ENCODE data around the gene SLC26A4. TPM values are rescaled to one million over a fixed set of nuclear protein-coding genes. Genes with fewer than 3 reads are reported as not detected.

SLC26A4 gene
- total and polyA plus RNA-seq, 4 donors = 0.28 to 8.7 (median 3.7) TPM

- Histone ChIP-seq H3K36me3 (ENCODE audit: control insufficient read depth in 4 of 4, insufficient read depth in 4 of 4, low read length in 4 of 4) (no peaks in the 10 kb centered on the region), H3K9ac (ENCODE audit: insufficient read depth in 1 of 2, low read length in 2 of 2) (no peak overlapping the region), H3K27ac (ENCODE audit: low read depth in 1 of 2, low read length in 1 of 2) (no peak overlapping the region), H3K4me1 (ENCODE audit: control insufficient read depth in 5 of 5, insufficient read depth in 5 of 5, low read length in 5 of 5) (no peaks in the 10 kb centered on the region), H3K9me3 (ENCODE audit: control insufficient read depth in 4 of 4, insufficient read depth in 3 of 4, low read length in 3 of 4) (no peaks in the 10 kb centered on the region), H3K27me3 (ENCODE audit: control insufficient read depth in 3 of 3, insufficient read depth in 3 of 3, low read length in 2 of 3) (peaks cover 0 to 13% (median 6%) of the 10 kb centered on the region in 3 donors), H3K4me3 (no peak overlapping the region)
- no peak for TF ChIP-seq CTCF (IDR thresholded peaks at IDR 0.05; ENCODE audit: control extremely low read depth, extremely low read depth)
- DNase-seq (no peak), ATAC-seq (ENCODE audit: insufficient read depth, low FRiP score) (no peak)
- 90 to 94% methylated on average over 3 of the region's 3 CpGs for WGBS, 2 donors
Observed at GRCh38 chr7:107672183-107672582, 11.6 kb downstream of the SLC26A4 start.

- 86 to 94% methylated on average over 2 of the region's 2 CpGs for WGBS, 2 donors
- H3K27me3 ChIP-seq (ENCODE audit: control insufficient read depth in 3 of 3, insufficient read depth in 3 of 3, low read length in 2 of 3) = peaks cover 0 to 9% (median 0%) of the 10 kb centered on the region in 3 donors
- no peak for DNase-seq
- H3K4me3 ChIP-seq = no peak overlapping the region
- no peak overlapping the region for H3K9ac ChIP-seq (ENCODE audit: insufficient read depth in 1 of 2, low read length in 2 of 2)
- H3K9me3 ChIP-seq (ENCODE audit: control insufficient read depth in 4 of 4, insufficient read depth in 3 of 4, low read length in 3 of 4) = no peaks in the 10 kb centered on the region
- H3K4me1 ChIP-seq (ENCODE audit: control insufficient read depth in 5 of 5, insufficient read depth in 5 of 5, low read length in 5 of 5) = no peaks in the 10 kb centered on the region
- ATAC-seq (ENCODE audit: insufficient read depth, low FRiP score) = no peak
- TF ChIP-seq CTCF (IDR thresholded peaks at IDR 0.05; ENCODE audit: control extremely low read depth, extremely low read depth) = no peak
- no peaks in the 10 kb centered on the region for H3K36me3 ChIP-seq (ENCODE audit: control insufficient read depth in 4 of 4, insufficient read depth in 4 of 4, low read length in 4 of 4)
- H3K27ac ChIP-seq (ENCODE audit: low read depth in 1 of 2, low read length in 1 of 2) = no peak overlapping the region
Observed at GRCh38 chr7:107676249-107676648, 15.6 kb downstream of the SLC26A4 start.

GRCh38 chr7:107678110-107678753 is 17.6 kb downstream of the SLC26A4 start:
- Histone ChIP-seq H3K9me3 (ENCODE audit: control insufficient read depth in 4 of 4, insufficient read depth in 3 of 4, low read length in 3 of 4) (no peaks in the 10 kb centered on the region), H3K27me3 (ENCODE audit: control insufficient read depth in 3 of 3, insufficient read depth in 3 of 3, low read length in 2 of 3) (peaks cover 0 to 3% (median 0%) of the 10 kb centered on the region in 3 donors), H3K4me1 (ENCODE audit: control insufficient read depth in 5 of 5, insufficient read depth in 5 of 5, low read length in 5 of 5) (peaks cover 0 to 4% (median 0%) of the 10 kb centered on the region in 5 donors), H3K4me3 (no peak overlapping the region), H3K27ac (ENCODE audit: low read depth in 1 of 2, low read length in 1 of 2) (no peak overlapping the region), H3K9ac (ENCODE audit: insufficient read depth in 1 of 2, low read length in 2 of 2) (no peak overlapping the region), H3K36me3 (ENCODE audit: control insufficient read depth in 4 of 4, insufficient read depth in 4 of 4, low read length in 4 of 4) (no peaks in the 10 kb centered on the region)
- no peak for TF ChIP-seq CTCF (IDR thresholded peaks at IDR 0.05; ENCODE audit: control extremely low read depth, extremely low read depth)
- 86 to 88% methylated on average over 1 of the region's 1 CpG for WGBS, 2 donors
- no peak for DNase-seq
- ATAC-seq (ENCODE audit: insufficient read depth, low FRiP score) = no peak

GRCh38 chr7:107680478-107680877 is 19.9 kb downstream of the SLC26A4 start:
- H3K27ac ChIP-seq (ENCODE audit: low read depth in 1 of 2, low read length in 1 of 2) = no peak overlapping the region
- no peak overlapping the region for H3K4me3 ChIP-seq
- no peaks in the 10 kb centered on the region for H3K9me3 ChIP-seq (ENCODE audit: control insufficient read depth in 4 of 4, insufficient read depth in 3 of 4, low read length in 3 of 4)
- 75 to 82% methylated on average over 1 of the region's 1 CpG for WGBS, 2 donors
- ATAC-seq (ENCODE audit: insufficient read depth, low FRiP score) (no peak), DNase-seq (no peak)
- H3K9ac ChIP-seq (ENCODE audit: insufficient read depth in 1 of 2, low read length in 2 of 2) = no peak overlapping the region
- no peaks in the 10 kb centered on the region for H3K36me3 ChIP-seq (ENCODE audit: control insufficient read depth in 4 of 4, insufficient read depth in 4 of 4, low read length in 4 of 4)
- no peak for TF ChIP-seq CTCF (IDR thresholded peaks at IDR 0.05; ENCODE audit: control extremely low read depth, extremely low read depth)
- peaks cover 0 to 3% (median 0%) of the 10 kb centered on the region in 3 donors for H3K27me3 ChIP-seq (ENCODE audit: control insufficient read depth in 3 of 3, insufficient read depth in 3 of 3, low read length in 2 of 3)
- H3K4me1 ChIP-seq (ENCODE audit: control insufficient read depth in 5 of 5, insufficient read depth in 5 of 5, low read length in 5 of 5) = peaks cover 0 to 4% (median 0%) of the 10 kb centered on the region in 5 donors
